GM19099 (cell line): Measurements from ENCODE around the gene COL6A2.

ENCODE experiments used
- POLR2A ChIP-seq: IDR thresholded peaks from 3 replicates; pipeline ENCODE4 v1.6.1; 2011; ENCODE audit warnings: low read depth; ENCODE audit not compliant: insufficient read length; ENCODE audit errors: extremely low read depth

COL6A2 gene

DNA sequence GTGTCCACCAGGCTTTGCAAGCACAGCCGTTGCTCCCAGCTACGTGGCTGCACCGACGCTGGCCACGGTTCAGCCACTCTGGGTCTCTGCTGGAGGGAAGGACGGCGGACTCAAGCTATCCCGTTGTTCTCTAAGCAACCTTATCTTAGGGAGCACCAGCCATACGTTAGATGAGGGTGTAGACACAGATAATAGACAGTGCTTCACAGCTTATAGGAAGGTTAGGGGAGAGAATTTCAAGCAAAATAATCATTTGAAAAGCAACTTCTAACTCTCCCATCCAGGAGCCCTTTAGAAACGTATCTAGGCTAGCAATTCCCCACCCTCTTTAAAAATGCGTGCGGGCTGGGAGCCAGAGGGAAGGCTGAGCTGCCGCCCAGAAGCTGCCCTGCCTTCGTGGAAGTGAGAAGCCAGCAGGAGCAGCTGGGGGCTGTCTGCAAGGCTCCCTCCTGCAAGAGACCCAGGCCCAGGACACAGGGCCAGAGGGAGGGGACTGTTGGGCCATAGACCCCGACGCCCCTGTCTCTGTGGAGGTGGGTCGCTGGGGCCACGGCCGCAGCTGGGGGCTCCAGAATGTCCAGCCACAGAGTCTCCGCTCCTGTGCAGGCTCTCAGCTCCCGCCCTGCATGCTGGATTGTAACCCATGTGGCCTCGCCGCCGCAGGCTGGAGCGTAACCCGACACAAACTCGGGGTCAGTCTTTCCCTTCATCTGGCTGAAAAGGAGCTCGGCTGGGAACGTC lies 31.2 kb upstream of the COL6A2 start:
- no peak for TF ChIP-seq POLR2A

DNA sequence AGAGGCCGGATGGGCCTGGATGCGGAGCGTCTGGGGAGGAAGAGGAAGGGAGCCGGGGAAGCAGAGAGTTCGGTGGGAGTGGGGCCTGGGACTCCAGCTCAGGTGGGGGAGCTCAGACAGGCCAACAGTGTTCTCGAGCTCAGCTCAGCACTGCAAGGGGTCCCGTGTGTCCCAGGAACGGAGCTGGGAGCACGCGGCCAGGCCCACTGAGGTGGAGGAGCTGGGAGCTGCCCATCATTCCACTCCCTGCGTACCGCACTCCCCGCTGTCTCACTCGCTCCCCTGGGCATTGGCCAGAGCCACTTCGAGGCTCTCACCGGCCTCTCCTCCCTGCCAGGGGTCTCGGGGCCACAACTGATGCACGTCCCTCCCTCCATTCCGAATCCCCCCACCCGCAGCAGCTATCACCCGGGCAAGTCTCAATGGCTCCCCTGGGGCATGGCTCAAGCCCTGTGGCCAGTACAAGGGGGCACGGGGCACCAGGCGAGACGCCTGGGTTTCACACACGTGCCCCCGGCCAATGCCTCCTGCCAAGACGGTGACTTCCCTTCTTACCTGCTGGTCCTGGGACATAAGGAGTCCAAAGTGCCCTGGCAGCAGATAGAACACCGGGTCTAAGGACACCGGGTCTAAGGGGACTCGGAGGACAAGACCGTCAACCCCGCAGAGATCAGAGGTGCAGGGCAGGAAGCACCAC lies 30.3 kb upstream of the COL6A2 start:
- TF ChIP-seq POLR2A: no peak

DNA sequence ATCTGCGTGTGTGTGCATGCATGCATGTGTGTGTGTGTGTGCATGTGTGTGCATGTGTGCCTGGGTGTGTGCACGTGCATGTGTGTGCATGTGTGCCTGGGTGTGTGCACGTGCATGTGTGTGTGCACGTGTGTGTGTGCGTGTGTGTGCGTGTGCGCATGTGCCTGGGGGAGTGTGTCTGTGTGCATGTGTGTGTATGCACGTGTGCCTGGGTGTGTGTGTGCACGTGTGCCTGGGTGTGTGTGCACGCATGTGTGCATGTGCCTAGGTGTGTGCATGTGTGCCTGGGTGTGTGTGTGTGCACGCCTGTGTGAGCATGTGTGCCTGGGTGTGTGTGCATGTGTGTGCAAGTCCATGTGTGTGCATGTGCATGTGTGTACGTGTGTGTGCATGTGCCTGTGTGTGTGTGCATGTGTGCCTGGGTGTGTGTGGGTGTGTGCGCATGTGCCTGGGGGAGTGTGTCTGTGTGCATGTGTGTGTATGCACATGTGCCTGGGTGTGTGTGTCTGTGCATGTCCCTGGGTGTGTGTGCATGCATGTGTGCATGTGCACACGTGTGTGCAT lies 29.3 kb upstream of the COL6A2 start:
- no peak for TF ChIP-seq POLR2A

DNA sequence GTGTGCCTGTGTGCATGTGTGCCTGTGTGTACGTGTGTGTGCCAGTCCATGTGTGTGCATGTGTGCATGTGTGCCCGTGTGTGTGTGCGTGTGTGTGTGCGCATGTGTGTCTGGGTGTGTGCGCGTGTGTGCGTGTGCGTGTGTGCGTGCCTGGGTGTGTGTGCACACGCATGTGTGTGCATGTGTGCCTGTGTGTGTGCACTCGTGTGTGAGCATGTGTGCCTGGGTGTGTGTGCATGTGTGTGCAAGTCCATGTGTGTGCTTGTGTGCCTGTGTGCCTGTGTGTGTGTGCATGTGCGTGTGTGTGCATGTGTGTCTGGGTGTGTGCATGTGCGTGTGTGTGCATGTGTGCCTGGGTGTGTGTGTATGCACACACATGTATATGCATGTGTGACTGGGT lies 28.7 kb upstream of the COL6A2 start:
- TF ChIP-seq POLR2A: no peak

DNA sequence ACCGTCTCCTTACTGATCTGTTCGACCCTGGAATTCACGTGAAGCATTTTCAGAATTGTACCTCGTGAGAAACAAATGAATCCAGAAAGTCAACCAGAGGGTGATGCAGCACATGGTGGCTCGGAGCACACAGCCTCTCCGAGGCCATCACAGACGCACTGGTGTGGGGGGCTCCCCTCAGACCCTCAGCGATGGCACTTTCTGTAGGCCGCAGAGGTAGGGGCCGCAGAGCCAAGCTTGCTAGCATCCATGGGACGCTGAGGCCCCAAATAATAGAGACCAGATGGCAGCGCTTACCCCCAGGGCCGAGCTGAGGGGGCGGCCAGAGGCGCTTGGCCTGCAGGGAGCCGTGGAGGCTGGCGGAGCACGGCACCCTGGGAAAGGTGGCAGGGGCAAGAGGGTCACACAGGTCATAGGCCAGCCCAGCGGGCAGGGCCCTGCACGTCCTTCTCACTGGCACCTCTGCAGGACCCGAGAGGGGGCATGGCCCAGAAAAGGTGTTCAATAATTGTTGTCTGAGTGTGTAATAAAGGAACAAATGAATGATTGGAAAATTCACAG lies 28.1 kb upstream of the COL6A2 start:
- TF ChIP-seq POLR2A: no peak

DNA sequence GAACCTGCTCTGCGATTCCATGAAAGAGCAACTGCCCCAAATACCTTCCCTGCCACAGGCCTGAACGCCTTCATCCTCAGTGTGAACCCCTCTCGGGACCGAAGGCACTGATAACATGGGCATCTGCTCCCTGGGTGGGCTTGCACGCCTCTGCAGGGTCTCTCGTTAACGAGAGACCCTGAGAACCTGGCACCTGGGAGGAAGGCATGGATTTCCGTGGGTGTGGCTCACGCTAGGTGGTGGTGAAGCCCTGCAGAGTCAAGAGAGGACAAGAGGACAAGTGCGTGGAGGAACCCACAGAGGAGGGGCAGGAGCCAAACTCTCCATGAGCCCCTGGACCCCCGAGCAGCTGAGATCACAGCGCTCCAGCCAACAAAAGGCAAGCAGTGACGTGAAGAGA lies 26.8 kb upstream of the COL6A2 start:
- no peak for TF ChIP-seq POLR2A

DNA sequence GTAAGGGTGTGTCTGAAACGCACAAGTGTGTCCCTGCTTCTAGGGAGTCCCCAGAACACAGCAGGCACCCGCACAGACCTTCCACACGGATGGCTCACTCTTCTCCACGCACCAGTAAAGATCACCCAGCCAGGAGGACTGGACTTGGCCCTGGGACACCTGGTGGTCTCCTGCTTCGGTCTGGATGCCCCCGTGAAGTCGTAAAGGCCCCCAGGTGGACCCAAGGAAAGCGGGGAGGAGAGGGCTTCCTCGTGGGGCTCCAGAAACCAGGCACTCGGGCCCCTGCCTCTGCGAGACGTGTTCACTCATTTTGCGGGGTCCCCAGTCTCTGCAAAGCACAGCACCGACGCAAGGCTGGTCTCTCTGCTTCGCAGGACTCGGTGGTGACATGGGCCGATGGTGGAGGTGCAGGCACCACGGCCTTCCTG lies 20.2 kb upstream of the COL6A2 start:
- TF ChIP-seq POLR2A: no peak

DNA sequence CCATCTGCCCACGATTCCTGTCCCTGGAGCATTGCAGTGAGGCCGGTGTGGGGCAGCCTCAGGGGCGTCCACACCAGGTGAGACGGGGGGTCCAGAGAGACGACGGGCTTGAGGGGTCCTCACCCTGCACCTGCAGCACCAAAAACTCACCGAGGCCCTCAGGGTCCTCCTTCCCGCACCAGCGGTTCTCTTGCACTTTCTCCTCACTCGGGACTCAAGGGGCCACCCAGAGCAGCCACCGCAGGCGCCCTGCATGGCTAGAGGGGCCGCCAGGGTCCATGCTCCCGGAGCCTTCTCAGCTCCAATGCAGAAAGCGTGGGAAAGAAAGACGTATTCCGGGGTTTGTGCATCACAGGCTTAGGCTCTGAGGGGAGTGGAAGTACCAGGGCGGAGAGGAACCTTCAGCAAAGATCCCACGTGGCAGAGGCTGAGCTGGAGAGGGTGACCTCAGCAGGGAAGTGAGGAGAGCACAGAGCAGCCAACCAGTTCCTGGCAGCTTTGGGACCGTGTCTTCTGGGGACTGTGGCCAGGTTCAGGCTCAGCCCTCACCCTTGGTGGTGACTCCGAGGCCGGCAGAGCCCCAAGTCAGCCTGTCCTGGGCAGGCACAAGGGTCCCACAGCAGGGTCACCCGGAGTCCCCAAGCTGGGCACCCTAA lies 19.5 kb upstream of the COL6A2 start:
- no peak for TF ChIP-seq POLR2A

DNA sequence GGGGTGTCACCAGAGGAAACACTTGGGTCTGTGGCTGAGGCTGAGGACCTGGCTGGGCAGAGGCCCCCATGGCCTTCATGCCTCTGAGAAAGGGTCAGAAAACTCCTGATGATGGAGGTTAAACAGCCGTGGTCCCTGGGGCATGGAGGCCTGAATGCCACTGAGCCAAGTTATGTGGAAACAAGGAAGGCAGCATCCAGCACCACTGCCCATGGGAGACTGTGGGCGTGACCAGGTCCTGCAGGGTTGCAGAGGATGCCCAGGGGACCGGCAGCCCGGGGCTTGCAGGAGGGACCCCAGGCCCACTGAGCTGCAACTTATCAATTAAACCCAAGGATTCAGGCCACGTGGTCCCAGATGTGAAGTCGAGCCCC lies 18.9 kb upstream of the COL6A2 start:
- no peak for TF ChIP-seq POLR2A

DNA sequence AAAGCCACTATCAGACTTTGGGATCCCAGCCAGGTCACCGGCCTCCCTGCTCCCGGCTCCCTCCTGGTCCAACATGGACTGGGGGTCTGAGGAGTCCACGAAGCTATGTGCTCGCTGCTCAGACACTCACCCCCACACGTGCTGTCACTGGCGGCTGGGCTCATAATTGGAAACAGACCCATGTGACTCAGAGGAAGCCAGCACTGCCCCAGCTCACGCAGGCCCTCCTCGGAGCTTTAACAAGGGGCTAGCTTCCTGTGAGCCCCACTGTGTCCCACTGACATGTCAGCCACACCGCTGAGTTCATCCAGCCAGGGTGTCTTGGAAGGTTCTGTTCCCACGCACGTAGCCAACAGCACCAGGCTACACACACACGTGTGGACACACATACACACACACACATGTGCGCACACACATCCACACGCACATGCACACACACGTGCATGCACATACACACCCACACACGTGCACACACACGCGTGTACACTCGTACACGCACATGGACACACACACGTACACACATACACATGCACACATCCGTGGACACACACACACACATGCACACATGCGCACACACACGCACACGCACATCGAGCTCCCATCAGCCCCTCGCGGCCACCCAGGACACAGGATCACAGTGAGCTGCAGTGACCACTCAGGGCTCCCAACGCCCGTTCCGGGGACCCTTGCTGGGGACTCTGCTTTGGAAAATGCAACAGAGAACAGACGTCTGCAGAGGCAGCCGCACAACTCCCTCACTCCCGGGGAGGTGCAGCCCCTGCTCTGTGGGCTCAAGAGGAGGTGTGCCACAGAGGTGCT lies 18.4 kb upstream of the COL6A2 start:
- no peak for TF ChIP-seq POLR2A

DNA sequence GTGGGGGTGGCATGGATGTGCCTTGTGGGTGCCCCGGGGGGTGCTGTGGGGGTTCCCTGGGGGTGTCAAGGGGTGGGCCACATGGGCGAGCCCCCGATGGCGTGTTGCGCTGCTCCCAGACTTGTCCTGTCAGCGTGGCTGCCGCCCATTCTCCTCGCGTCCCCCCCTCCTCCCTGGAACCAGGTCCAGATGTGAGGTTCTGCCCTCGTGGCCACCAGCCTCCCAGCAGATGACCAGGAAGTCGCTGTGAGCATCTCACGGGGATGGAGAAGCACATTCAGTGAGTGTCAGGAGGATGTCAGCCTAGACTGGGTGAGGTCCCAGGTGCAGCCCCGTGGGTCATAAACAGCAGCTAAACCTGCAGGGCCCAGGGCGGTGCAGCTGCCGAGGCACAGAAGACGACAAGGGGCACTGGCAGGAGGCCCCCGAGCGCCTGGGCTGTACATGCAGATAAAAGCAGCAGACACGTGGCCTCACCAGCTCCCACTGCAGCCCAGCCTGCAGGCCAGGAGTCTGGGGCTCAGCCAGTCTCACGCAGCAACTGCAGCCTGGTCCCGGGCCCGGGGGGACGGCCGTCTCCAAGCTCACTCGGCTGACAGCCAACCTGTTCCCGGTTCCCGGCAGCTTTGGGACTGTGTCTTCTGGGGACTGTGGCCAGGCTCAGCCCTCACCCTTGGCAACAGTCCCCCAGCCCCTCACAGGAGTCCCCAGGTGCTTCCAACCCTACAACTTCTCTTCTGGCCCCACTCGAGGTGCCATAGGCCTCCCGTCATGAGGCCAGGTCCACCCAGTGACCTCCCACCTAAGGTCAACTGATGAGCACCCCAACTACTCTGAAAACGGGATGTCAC lies 17.5 kb upstream of the COL6A2 start:
- TF ChIP-seq POLR2A: no peak

DNA sequence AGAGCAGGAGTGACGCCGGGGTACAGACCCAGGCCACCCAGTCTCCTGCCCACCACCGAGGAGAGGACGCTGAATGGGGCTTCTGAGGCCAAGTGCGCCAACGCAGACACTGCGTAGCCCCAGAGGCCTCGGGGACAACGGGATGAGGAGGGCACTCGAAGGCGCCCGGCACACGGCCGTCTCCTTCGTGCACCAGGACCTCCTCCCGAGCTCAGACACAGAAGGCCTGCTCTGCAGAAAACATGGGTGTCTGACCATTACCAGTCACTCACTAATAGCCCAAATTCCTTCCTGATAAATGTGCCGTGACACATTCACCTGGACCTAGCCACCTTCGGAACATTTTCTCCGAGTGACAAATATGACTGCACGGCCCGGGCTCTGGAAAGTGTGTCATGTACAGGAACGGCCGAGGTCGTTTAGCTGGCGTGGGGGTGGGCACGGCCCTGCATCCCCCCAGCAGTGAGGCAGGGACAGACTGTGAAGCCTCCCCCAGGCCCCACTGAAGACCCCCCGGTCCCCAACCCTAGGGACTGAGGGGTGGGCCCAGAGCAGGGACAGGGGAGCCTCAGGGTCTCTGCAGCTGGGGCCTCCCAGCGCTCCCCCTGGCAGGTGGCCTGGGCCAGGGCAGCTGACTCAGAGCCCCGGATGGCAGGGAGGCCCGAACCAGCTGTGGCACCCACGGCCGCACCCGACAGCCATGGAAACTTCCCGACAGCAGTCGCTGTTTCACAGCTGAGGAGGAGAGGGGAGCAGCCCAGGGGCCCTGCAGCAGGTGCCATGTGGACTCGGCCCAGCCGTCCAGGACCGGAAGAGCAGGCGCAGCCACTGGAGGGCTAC lies 16.7 kb upstream of the COL6A2 start:
- no peak for TF ChIP-seq POLR2A

DNA sequence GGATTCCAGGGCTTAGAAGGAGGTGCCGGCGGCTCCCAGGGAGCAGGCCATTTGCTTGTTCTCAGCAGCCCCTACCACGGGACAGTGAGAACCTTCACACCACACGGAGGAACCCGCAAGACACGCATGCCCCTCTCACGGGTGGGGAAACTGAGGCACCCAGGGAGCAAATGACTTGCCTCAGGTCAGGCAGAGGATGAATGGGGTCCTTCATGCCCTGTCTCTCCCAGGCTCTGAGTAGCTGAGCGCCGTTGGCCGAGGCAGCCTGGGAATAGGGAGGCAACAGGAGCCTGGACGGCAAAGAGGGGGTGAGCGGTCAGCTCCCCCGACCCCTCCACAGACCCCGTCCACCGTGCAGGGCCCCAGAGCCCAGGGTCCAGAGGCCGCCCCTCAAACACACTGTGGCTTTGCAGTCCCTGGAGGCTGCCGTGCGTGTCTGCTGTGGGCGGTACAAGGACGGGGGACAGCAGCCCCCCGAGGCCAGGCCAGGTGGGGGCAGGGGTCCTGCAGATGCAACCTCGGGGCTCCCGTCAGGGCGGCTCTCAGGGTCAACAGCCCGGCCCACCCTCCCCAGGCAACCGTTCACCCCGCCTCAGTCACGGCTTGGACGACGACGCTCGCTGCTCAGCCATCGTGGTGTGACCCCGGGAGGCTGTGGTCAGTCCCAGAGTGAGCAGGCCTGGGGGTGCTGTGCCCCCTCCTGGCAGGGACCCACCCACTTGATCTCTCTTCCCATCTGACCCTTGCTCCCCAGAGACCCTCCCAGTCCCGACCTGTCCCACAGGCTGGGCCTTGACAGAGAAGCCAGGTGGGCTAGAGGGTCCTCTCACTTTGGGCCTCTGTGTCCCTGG lies 15.8 kb upstream of the COL6A2 start:
- no peak for TF ChIP-seq POLR2A

DNA sequence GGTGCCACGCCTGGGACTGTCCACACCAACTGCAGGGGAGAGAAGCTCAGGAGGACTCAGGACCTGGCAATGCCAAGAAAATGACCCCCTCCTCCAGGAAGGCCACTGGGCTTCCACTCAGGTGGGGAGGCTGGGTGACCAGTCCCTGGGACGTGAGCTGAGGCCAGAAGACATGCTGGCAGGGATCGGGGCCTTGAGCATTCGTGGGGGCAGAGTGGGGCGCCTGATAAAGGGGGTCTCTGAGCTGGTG lies 15.3 kb upstream of the COL6A2 start:
- no peak for TF ChIP-seq POLR2A
